GDM1 (cell line): ENCODE measurements around the gene FIP1L1.

Source experiments
- DNase-seq: peaks from one replicate; lab custom pipeline; 2025; lab: John Stamatoyannopoulos, UW

FIP1L1 gene

DNA sequence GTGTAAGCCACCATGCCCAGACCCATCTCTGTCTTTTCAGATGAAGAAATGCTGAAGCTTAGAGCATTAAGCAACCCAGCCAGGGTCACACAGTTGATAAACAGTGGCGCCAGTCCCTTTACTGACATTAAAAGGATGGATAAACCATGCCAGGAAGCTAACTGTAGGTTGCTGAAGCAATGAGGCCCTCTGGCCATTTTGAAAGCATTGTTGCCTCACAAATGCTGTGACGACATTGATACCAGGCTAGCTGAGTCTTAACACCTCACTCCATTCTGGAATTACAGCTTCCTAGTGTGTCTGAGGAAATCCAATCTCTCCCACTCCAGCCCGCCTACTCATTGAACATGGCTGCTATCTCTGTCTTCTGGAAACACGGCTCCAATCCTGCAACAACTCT is 124.1 kb downstream of the FIP1L1 start:
- DNase-seq, result no peak

DNA sequence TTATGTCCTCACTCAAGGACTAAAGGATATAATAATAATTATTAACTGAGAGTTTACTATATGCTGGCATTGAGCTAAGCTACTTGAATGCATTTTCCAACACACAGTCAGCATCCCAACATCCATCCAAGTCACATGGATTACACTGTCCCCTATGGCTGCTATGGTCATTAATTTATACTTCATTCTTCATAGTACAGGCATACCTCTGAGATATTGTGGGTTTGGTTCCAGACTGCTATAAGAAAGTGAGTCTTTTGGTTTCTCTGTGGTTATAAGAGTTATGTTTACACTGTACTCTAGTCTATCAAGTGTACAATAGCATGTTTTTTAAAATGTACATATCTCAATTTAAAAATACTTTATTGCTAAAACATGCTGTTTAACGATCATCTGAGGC is 124.7 kb downstream of the FIP1L1 start:
- DNase-seq, result no peak

DNA sequence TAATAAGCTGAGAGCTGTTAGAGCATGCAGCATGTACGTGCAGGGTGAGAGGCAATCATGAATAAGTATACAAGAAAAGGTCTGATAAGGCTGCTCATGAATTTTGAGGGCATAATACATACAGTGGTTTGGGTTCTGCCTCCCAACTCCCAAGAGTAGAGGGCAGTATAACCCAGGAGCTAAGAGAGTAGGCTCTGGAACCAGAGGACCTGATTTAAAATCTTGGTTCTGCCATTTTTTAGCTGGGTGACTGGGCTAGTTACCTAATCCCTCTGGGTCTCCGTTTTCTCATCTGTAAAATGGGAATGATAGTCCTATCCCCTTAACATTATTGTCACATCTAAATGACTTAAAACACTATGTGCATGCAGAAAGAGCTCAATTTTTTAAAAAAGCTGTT is 128.5 kb downstream of the FIP1L1 start:
- no peak for DNase-seq

DNA sequence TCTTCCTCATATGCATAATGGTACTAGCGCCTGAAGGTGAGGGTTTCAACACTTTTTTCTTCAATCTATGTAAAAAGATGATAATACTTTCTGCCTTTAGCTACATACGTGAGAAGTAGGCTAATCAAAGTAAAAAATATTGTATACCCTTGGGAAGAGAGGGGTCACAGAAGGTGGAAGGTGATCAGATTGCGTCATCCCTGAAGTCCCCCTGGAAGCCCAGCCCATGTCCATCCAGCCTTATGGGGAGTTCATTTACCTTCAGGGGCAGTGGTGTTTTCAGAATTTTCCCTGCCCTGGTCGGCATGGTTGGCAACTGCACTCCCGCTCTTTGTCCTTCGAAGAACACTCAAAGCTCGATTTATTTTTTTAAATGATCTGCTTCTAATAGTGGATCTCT is 129.6 kb downstream of the FIP1L1 start:
- DNase-seq, result no peak

DNA sequence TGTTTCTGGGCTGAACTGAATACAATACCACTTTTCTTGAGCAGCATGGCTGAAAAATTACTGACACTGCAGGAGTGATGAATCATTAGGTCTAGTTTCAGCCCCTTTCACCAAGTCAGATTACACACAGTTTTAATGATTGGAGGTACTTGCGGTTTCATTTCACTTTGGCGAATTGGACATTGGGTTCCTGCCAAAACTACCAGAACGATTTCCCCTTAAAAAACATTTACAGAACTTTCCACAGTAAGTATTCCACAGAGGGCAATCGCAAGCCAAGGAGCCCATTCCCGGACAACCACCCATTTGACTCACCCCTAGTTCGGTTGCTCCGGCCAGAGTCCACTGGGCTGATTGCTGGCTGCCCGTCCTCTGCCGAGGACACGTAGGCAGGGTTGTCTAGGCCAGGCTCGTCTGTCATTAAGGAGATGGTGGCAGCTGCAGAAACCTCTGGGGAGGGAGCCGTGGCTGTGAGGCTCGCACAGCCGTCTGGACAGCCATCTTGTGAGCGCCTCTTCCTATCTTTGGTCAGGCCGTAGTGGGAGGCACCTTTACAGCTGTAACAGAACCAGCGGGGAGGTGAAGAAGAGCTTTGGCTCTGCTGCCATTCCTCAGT is 130.3 kb downstream of the FIP1L1 start:
- no peak for DNase-seq

DNA sequence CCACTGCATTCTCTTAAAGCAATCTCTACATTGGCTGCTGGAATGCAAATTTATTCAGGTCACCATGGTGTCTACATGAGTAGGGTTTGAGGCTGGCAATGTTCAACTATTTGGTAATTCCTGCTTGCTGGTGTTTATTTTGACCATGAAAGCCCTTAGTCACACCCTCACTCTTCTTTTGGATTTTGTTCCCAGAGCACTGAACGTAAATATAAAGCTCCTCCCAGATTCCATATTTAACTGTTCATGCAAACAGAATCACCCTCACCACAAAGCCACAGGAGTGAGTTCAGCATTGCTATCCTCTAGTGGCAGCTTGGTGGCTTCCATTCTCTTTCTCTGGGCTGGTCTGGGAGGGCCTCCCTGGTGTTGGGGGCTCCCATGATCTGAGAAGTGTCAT is 131.0 kb downstream of the FIP1L1 start:
- no peak for DNase-seq

DNA sequence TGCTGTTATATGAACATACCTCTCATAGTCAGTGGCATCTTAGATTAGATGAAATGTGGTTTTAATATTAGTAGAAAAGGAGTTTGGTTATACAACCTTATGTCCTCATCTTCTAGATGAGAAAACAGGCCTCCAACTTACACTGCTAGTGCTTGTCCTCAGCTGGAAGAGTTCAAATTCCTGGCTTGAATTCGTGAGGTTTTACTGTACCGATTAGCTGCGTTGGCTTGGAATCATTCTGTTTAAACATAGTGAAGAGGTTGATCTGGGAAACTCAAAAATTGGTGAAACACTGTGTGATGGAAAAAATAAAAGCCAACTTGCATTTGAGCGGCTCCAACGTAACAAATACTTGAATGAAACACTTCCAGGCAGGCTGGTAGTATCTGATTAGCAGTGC is 132.9 kb downstream of the FIP1L1 start:
- no peak for DNase-seq
